Measurements from ENCODE around the gene TOB2.
"Not testable (repeated sequence)": the region's sequence is repeated elsewhere in the genome, so short reads cannot be mapped to it uniquely, and the experiment has no call there.

The TOB2 gene

DNA sequence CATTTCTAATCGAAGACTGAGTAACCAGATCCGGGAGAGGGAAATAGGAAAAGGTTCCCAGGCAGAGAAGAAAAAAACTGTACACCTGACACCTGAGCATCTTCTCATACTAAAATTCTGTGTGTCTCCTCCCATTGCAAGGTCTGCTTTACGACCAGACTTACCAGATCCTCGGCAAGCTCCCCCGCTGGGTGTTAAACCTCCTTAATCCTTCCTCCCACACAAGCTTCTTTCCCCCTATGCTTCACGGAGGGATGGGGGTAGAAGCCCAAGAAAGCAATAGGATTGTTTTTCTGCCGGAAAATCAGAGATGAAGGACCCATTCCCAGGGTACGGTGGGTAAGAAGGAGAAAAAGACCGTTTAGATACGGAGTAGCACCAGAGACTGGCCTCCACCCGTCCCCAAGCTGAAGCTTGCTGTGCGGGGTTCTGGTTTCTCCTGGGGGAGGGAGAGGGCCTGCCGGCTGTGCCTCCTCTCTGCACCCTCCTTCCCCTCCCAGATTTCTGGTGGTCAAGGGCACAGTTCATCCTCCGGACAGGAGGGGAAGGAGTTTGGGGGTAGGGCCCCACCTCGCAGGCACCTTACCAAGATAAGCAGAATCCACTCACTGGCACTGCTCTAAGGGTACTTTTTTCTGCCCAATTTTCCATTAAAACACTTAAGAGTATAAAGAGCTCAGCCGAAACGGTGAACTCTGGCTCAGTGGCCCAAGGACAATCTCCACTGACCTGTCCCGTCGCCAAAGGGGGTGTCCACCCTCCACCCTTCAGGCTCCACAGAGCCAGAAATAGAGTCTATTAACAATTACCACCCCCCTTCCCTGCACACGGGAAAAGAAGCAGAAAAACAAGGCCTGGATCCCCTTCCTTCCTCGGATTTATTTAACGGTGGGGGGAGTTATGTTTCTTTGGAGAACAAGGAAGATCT, 1.2 kb downstream of the TOB2 start:
- peak in 1 of 2 experiments; percentile 49 for DNase-seq (ENCODE audit: low read depth in 1 of 2, low spot score in 1 of 2)
- TF ChIP-seq SPI1 (IDR thresholded peaks at IDR 0.05; ENCODE audit: borderline replicate concordance, low read depth) (no peak), GABPA (IDR thresholded peaks at IDR 0.05; ENCODE audit: low read depth) (no peak), POLR2AphosphoS5 (IDR thresholded peaks at IDR 0.05; ENCODE audit: low read depth) (0 out of 2 replicates have a peak, but pooled peaks have one; percentile 22)
- TF ChIP-seq, protein P1, sequence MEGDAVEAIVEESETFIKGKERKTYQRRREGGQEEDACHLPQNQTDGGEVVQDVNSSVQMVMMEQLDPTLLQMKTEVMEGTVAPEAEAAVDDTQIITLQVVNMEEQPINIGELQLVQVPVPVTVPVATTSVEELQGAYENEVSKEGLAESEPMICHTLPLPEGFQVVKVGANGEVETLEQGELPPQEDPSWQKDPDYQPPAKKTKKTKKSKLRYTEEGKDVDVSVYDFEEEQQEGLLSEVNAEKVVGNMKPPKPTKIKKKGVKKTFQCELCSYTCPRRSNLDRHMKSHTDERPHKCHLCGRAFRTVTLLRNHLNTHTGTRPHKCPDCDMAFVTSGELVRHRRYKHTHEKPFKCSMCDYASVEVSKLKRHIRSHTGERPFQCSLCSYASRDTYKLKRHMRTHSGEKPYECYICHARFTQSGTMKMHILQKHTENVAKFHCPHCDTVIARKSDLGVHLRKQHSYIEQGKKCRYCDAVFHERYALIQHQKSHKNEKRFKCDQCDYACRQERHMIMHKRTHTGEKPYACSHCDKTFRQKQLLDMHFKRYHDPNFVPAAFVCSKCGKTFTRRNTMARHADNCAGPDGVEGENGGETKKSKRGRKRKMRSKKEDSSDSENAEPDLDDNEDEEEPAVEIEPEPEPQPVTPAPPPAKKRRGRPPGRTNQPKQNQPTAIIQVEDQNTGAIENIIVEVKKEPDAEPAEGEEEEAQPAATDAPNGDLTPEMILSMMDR (IDR thresholded peaks at IDR 0.05; ENCODE audit: insufficient read depth, low read length) = no peak
- TF ChIP-seq, protein P2, sequence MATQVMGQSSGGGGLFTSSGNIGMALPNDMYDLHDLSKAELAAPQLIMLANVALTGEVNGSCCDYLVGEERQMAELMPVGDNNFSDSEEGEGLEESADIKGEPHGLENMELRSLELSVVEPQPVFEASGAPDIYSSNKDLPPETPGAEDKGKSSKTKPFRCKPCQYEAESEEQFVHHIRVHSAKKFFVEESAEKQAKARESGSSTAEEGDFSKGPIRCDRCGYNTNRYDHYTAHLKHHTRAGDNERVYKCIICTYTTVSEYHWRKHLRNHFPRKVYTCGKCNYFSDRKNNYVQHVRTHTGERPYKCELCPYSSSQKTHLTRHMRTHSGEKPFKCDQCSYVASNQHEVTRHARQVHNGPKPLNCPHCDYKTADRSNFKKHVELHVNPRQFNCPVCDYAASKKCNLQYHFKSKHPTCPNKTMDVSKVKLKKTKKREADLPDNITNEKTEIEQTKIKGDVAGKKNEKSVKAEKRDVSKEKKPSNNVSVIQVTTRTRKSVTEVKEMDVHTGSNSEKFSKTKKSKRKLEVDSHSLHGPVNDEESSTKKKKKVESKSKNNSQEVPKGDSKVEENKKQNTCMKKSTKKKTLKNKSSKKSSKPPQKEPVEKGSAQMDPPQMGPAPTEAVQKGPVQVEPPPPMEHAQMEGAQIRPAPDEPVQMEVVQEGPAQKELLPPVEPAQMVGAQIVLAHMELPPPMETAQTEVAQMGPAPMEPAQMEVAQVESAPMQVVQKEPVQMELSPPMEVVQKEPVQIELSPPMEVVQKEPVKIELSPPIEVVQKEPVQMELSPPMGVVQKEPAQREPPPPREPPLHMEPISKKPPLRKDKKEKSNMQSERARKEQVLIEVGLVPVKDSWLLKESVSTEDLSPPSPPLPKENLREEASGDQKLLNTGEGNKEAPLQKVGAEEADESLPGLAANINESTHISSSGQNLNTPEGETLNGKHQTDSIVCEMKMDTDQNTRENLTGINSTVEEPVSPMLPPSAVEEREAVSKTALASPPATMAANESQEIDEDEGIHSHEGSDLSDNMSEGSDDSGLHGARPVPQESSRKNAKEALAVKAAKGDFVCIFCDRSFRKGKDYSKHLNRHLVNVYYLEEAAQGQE (IDR thresholded peaks at IDR 0.05; ENCODE audit: insufficient replicate concordance, low read depth) = no peak
- H3K4me3 ChIP-seq (replicated peaks; ENCODE audit: insufficient read depth, low read length) = peak overlapping the region; percentile 70
- H3K27me3 ChIP-seq (ENCODE audit: insufficient read depth, poor library complexity, severe bottlenecking) = no peaks in the 10 kb centered on the region
- H3K27ac ChIP-seq (replicated peaks) = peak overlapping the region; percentile 98

DNA sequence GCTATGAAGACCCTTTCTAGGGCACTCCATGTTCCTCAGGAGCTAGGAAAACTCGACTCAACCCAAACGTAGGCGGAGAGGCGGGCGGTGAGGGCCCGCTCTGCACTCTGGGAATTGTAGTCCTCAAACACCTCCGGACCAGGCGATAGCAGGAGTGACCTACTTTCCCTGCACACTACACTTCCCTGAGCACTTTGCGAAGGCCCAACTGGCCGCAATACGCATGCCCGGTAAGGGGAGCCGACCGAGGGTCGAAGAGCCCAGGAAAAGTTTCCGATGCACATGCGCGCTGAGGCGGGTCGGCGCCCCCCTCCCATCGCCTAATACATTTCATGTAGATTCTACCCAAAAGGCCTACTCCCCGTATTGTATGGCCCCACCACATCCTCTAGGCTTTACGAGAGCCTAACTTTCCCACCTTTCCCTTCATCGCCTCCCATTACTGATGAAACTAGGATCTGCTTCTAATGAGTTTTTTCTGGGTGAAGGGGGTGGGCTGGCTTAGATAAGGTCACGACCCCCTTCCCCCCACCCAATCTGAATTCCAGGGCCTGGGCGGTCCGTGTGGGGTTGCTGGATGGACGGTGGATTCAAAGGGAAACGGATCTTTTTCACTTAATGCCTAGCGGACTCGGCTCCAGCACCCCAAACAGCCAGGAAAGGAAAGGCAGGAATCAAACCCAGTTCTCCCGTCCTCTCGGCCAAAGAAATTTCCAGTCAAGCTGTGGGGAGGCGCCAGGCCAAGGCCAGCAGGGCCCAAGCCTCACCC, 2.1 kb downstream of the TOB2 start:
- Histone ChIP-seq H3K27ac (replicated peaks) (peak overlapping the region; percentile 98), H3K27me3 (ENCODE audit: insufficient read depth, poor library complexity, severe bottlenecking) (no peaks in the 10 kb centered on the region), H3K4me3 (replicated peaks; ENCODE audit: insufficient read depth, low read length) (peak overlapping the region; percentile 70)
- DNase-seq (ENCODE audit: low read depth in 1 of 2, low spot score in 1 of 2) = peak in 1 of 2 experiments; percentile 96
- TF ChIP-seq, protein P1 (IDR thresholded peaks at IDR 0.05; ENCODE audit: insufficient read depth, low read length) = no peak
- TF ChIP-seq GABPA (IDR thresholded peaks at IDR 0.05; ENCODE audit: low read depth) (no peak), SPI1 (IDR thresholded peaks at IDR 0.05; ENCODE audit: borderline replicate concordance, low read depth) (no peak)
- TF ChIP-seq, protein P2 (IDR thresholded peaks at IDR 0.05; ENCODE audit: insufficient replicate concordance, low read depth) = no peak

DNA sequence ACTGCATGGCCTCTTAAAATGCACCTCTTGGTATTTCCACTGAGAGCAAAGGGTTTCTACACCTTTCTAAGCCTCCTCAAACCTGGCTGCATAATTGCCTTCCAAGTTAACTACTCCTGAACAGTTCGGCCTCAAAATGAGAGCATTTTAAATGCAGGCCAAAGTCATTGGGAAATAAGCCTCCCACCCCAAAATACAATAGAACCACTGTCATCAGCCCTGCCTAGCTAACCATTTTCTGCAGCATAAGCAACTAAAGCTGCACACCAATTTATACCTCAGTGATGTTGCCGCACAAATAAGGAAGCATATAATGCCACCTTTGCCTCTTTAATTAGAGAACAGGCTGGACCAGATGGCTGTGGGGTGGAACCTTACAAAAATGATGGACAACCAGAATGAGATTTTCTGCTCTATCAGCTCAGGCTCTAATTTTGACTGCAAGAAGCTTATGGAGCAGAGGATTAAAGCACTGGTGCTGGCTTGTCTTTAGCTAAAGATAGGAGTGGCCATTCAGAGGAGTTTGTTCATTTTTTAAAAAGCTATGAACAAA, 4.3 kb downstream of the TOB2 start:
- Histone ChIP-seq H3K4me3 (replicated peaks; ENCODE audit: insufficient read depth, low read length) (no peak overlapping the region), H3K27ac (replicated peaks) (no peak overlapping the region), H3K27me3 (ENCODE audit: insufficient read depth, poor library complexity, severe bottlenecking) (no peaks in the 10 kb centered on the region)
- TF ChIP-seq SPI1 (IDR thresholded peaks at IDR 0.05; ENCODE audit: borderline replicate concordance, low read depth) = no peak
- no peak for TF ChIP-seq GABPA (IDR thresholded peaks at IDR 0.05; ENCODE audit: low read depth)
- no peak for DNase-seq (ENCODE audit: low read depth in 1 of 2, low spot score in 1 of 2)

DNA sequence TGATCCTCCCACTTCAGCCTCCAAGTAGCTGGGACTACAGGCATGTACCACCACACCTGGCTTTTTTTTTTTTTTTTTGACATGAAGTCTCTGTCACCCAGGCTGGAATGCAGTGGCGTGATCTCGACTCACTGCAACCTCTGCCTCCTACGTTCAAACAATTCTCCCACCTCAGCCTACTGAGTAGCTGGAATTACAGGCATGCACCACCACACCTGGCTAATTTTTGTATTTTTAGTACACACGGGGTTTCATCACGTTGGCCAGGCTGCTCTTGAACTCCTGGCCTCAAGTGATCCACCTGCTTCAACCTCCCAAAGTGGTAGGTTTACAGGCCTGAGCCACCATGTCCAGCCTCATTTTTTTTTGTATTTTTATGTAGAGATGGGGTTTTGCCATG, 6.1 kb downstream of the TOB2 start:
- not testable (repeated sequence) for H3K4me3 ChIP-seq (replicated peaks; ENCODE audit: insufficient read depth, low read length); H3K27me3 ChIP-seq (ENCODE audit: insufficient read depth, poor library complexity, severe bottlenecking); DNase-seq (ENCODE audit: low read depth in 1 of 2, low spot score in 1 of 2); H3K27ac ChIP-seq (replicated peaks)
